A673 (cell line): ENCODE measurements around the gene RIPOR3. TPM values are rescaled to one million over a fixed set of nuclear protein-coding genes. Genes with fewer than 3 reads are reported as not detected.

Experiments
- BruUV-seq: library from RNA; stranded (reverse); fragments of 400-500 nt; replicated peaks from 2 replicates; lab custom pipeline; 2021; lab: Mats Ljungman, UMichigan
- CTCF ChIA-PET: fragments of 300-600 bp; sonication (Branson Sonifier 250); formaldehyde crosslinking; loops from one replicate; lab custom pipeline; 2022; ENCODE audit warnings: antibody characterized with exemption; lab: Charles Lee
- POLR2A ChIA-PET: fragments of 300-600 bp; sonication (Branson Sonifier 250); formaldehyde crosslinking; loops from one replicate; lab custom pipeline; 2022; ENCODE audit warnings: antibody characterized with exemption; ENCODE audit not compliant: low non-redundant PET; lab: Charles Lee
- DNase-seq: peaks from one replicate; pipeline ENCODE4 v3.0.0-alpha.2; 2015; ENCODE audit warnings: low spot score
- H3K27ac ChIP-seq: fragments of 200-600 bp; sonication (generic); 2 replicates; pipeline ENCODE4 v1.5.1; 2016; ENCODE audit warnings: mixed run types, low read depth, mild to moderate bottlenecking, mixed read lengths, antibody characterized with exemption, low read length; ENCODE audit not compliant: poor library complexity, severe bottlenecking
- H3K27me3 ChIP-seq: fragments of 200-600 bp; sonication (generic); replicated peaks from 2 replicates; pipeline ENCODE4 v1.6.1; 2017; ENCODE audit warnings: mixed run types, low read depth, mild to moderate bottlenecking, mixed read lengths, antibody characterized with exemption, low read length; ENCODE audit not compliant: insufficient read depth, poor library complexity
- H3K36me3 ChIP-seq: fragments of 200-600 bp; sonication (generic); 2 replicates; pipeline ENCODE4 v1.6.1; 2016; ENCODE audit warnings: mixed run types, mild to moderate bottlenecking, mixed read lengths, antibody characterized with exemption, low read length; ENCODE audit not compliant: insufficient read depth, poor library complexity, severe bottlenecking
- H3K4me1 ChIP-seq: fragments of 200-600 bp; sonication (generic); 2 replicates; pipeline ENCODE4 v1.6.1; 2017; ENCODE audit warnings: mixed run types, mild to moderate bottlenecking, mixed read lengths, antibody characterized with exemption, low read length; ENCODE audit not compliant: insufficient read depth, poor library complexity, severe bottlenecking
- H3K4me3 ChIP-seq: fragments of 200-600 bp; sonication (generic); 2 replicates; pipeline ENCODE4 v1.5.1; 2016; ENCODE audit warnings: low read depth, mixed run types, mild to moderate bottlenecking, mixed read lengths, low read length; ENCODE audit not compliant: poor library complexity, severe bottlenecking
- H3K9me3 ChIP-seq: fragments of 200-600 bp; sonication (generic); 2 replicates; pipeline ENCODE4 v1.6.1; 2016; ENCODE audit warnings: mixed run types, low read depth, mild to moderate bottlenecking, mixed read lengths, antibody characterized with exemption, low read length; ENCODE audit not compliant: poor library complexity, severe bottlenecking
- CTCF ChIP-seq: fragments of 300-800, 200-600 bp; sonication (generic); conservative IDR thresholded peaks from 2 replicates; pipeline ENCODE4 v1.5.1; 2017; ENCODE audit warnings: low read depth, mild to moderate bottlenecking, antibody characterized with exemption, low read length, moderate library complexity, mixed read lengths
- EZH2 ChIP-seq: fragments of 200-600 bp; sonication (generic); IDR thresholded peaks from 2 replicates; pipeline ENCODE4 v1.6.1; 2017; ENCODE audit warnings: borderline replicate concordance, low read depth, mild to moderate bottlenecking, mixed read lengths, antibody characterized with exemption, low read length; ENCODE audit not compliant: poor library complexity, severe bottlenecking
- intact Hi-C: fragments of 100-400 bp; cut with micrococcal nuclease; formaldehyde crosslinking; loops from one replicate; pipeline ENCODE4 v1.10.0; 2022; ENCODE audit not compliant: unreplicated experiment
- total RNA-seq: library from RNA; stranded (reverse); gene quantifications from 2 replicates; pipeline ENCODE4 v1.2.3, GENCODE V29; 2021

The RIPOR3 gene
- total RNA-seq, 1 experiment from 2014 or later, result 19.1 TPM

- Histone ChIP-seq H3K27ac (no peak overlapping the region), H3K4me3 (peak overlapping the region; percentile 51), H3K4me1 (peaks cover 40% of the 10 kb centered on the region), H3K36me3 (no peaks in the 10 kb centered on the region), H3K9me3 (no peaks in the 10 kb centered on the region), H3K27me3 (no peaks in the 10 kb centered on the region)
- intact Hi-C loops, result no loop called here
- CTCF ChIA-PET, result interaction anchor here (0.7 kb wide), 1 partner anchor 24 kb away, joined by 3 read pairs; no protein-coding TSS in a partner anchor
- TF ChIP-seq CTCF (no peak), EZH2 (no peak)
- no peak for DNase-seq
- BruUV-seq, result no TSS peak
- POLR2A ChIA-PET, result no interaction called here
Measured at GRCh38 chr20:50692552-50692933, 1.2 kb upstream of the RIPOR3 start.

GRCh38 chr20:50691573-50692551, 520 bp upstream of the RIPOR3 start:
- Histone ChIP-seq H3K4me1 (peaks cover 40% of the 10 kb centered on the region), H3K9me3 (no peaks in the 10 kb centered on the region), H3K36me3 (no peaks in the 10 kb centered on the region), H3K27me3 (no peaks in the 10 kb centered on the region), H3K4me3 (peak overlapping the region; percentile 51), H3K27ac (peak overlapping the region; percentile 82)
- BruUV-seq, result TSS peak; percentile 70
- intact Hi-C loops, result loop anchor here (2.0 kb wide), 1 partner anchor 39 kb away; the partner anchor contains the start of gene PARD6B
- no peak for TF ChIP-seq EZH2
- TF ChIP-seq CTCF, result no peak
- CTCF ChIA-PET, result interaction anchor here (0.6 kb wide), 1 partner anchor 22 kb away, joined by 5 read pairs; no protein-coding TSS in a partner anchor
- POLR2A ChIA-PET, result no interaction called here
- peak; percentile 49 for DNase-seq

GRCh38 chr20:50689864-50690649, 1.3 kb downstream of the RIPOR3 start:
- Histone ChIP-seq H3K27me3 (no peaks in the 10 kb centered on the region), H3K4me3 (peak overlapping the region; percentile 51), H3K27ac (peak overlapping the region; percentile 82), H3K4me1 (peaks cover 40% of the 10 kb centered on the region), H3K9me3 (no peaks in the 10 kb centered on the region), H3K36me3 (no peaks in the 10 kb centered on the region)
- ChIA-PET CTCF (interaction anchor here (0.8 to 1.4 kb wide), 2 partner anchors 59 to 101 kb away, joined by 9 to 25 read pairs; no protein-coding TSS in a partner anchor), POLR2A (no interaction called here)
- intact Hi-C loops, result loop anchor here (2.0 kb wide), 1 partner anchor 41 kb away; the partner anchor contains the start of gene PARD6B
- peak; percentile 82 for DNase-seq
- BruUV-seq, result no TSS peak
- TF ChIP-seq EZH2 (no peak), CTCF (no peak)
